Neuronal stem cell (in vitro differentiated cells): ENCODE measurements around the gene SLC7A5.

ENCODE experiments used
- DNase-seq: peaks from one replicate; pipeline ENCODE4 v3.0.0-alpha.2; 2013; ENCODE audit warnings: low spot score
- H2AFZ ChIP-seq: one replicate; pipeline ENCODE4 v1.6.1; 2013; ENCODE audit warnings: mild to moderate bottlenecking, low read length, inconsistent platforms
- H2AK5ac ChIP-seq: 2 replicates; pipeline ENCODE4 v1.6.1; 2013; ENCODE audit warnings: low read depth, mild to moderate bottlenecking, inconsistent platforms, low read length, moderate library complexity, mixed read lengths
- H2BK120ac ChIP-seq: 2 replicates; pipeline ENCODE4 v1.6.1; 2013; ENCODE audit warnings: low read depth, mild to moderate bottlenecking, inconsistent platforms, low read length, moderate library complexity, mixed read lengths
- H2BK12ac ChIP-seq: one replicate; pipeline ENCODE4 v1.6.1; 2013; ENCODE audit warnings: low read length, inconsistent platforms
- H2BK15ac ChIP-seq: 2 replicates; pipeline ENCODE4 v1.6.1; 2013; ENCODE audit warnings: mild to moderate bottlenecking, low read length, inconsistent platforms, mixed read lengths
- H2BK5ac ChIP-seq: one replicate; pipeline ENCODE4 v1.6.1; 2013; ENCODE audit warnings: inconsistent platforms, mild to moderate bottlenecking, low read length, moderate library complexity
- H3K14ac ChIP-seq: one replicate; pipeline ENCODE4 v1.6.1; 2013; ENCODE audit warnings: low read length, inconsistent platforms
- H3K18ac ChIP-seq: 2 replicates; pipeline ENCODE4 v1.6.1; 2013; ENCODE audit warnings: low read length, inconsistent platforms
- H3K23ac ChIP-seq: 2 replicates; pipeline ENCODE4 v1.6.1; 2013; ENCODE audit warnings: low read depth, mild to moderate bottlenecking, mixed read lengths, low read length, inconsistent platforms; ENCODE audit not compliant: poor library complexity
- H3K27ac ChIP-seq: replicated peaks from 3 replicates; pipeline ENCODE4 v1.5.1; 2013; ENCODE audit warnings: low read length, inconsistent platforms
- H3K27me3 ChIP-seq, 3 experiments: 2 replicates each; pipeline ENCODE4 v1.6.1; 2013; ENCODE audit warnings: low read length in 3 of 3, mild to moderate bottlenecking in 2 of 3, inconsistent platforms in 1 of 3, low read depth in 1 of 3, mixed read lengths in 1 of 3, moderate library complexity in 1 of 3; ENCODE audit not compliant: control insufficient read depth in 3 of 3, insufficient read depth in 3 of 3
- H3K36me3 ChIP-seq, 2 donors: replicated peaks in 1 of 2; 2 replicates each; pipeline ENCODE4 v1.6.1; 2013; ENCODE audit warnings: low read length in 2 of 2; ENCODE audit not compliant: control insufficient read depth in 2 of 2, insufficient read depth in 2 of 2
- H3K4ac ChIP-seq: 2 replicates; pipeline ENCODE4 v1.6.1; 2013; ENCODE audit warnings: inconsistent platforms, mild to moderate bottlenecking, low read length, moderate library complexity
- H3K4me1 ChIP-seq, 2 donors: 1 replicate in 1 of 2; 2 replicates in 1 of 2; pipeline ENCODE4 v1.6.1; 2013; ENCODE audit warnings: low read length in 2 of 2, low read depth in 1 of 2; ENCODE audit not compliant: control insufficient read depth in 2 of 2, insufficient read depth in 1 of 2
- H3K4me2 ChIP-seq: one replicate; pipeline ENCODE4 v1.6.1; 2013; ENCODE audit warnings: mild to moderate bottlenecking, low read length, inconsistent platforms; ENCODE audit not compliant: insufficient read depth, poor library complexity, severe bottlenecking
- H3K4me3 ChIP-seq, 2 donors: 2 replicates each; pipeline ENCODE4 v1.5.1; 2013; ENCODE audit warnings: low read length in 2 of 2, mild to moderate bottlenecking in 2 of 2, inconsistent platforms in 1 of 2, moderate library complexity in 1 of 2
- H3K79me1 ChIP-seq: one replicate; pipeline ENCODE4 v1.6.1; 2013; ENCODE audit warnings: low read depth, mild to moderate bottlenecking, inconsistent platforms, low read length, moderate library complexity
- H3K9ac ChIP-seq: one replicate; pipeline ENCODE4 v1.6.1; 2013; ENCODE audit warnings: mild to moderate bottlenecking, low read depth, low read length, inconsistent platforms; ENCODE audit not compliant: poor library complexity
- H3K9me3 ChIP-seq, 2 donors: replicated peaks in 1 of 2; 2 replicates each; pipeline versions ENCODE3 to v1.6.1; 2013; ENCODE audit warnings: low read length in 2 of 2, mild to moderate bottlenecking in 2 of 2, inconsistent platforms in 1 of 2, low read depth in 1 of 2, mixed read lengths in 1 of 2, moderate library complexity in 1 of 2; ENCODE audit not compliant: control insufficient read depth in 2 of 2, insufficient read depth in 1 of 2
- H4K8ac ChIP-seq: one replicate; pipeline ENCODE4 v1.6.1; 2013; ENCODE audit warnings: low read depth, mild to moderate bottlenecking, inconsistent platforms, low read length, moderate library complexity
- H4K91ac ChIP-seq: one replicate; pipeline ENCODE4 v1.6.1; 2013; ENCODE audit warnings: low read length, low read depth, mild to moderate bottlenecking, inconsistent platforms; ENCODE audit not compliant: poor library complexity
- WGBS, 2 donors: extraction: QIAGEN DNeasy Blood & Tissue Kit; methylation state at CpG; one replicate each; pipeline ENCODE4 v1.1.7; 2013; ENCODE audit warnings: missing lambda C conversion rate in 2 of 2, mixed read lengths in 1 of 2; ENCODE audit not compliant: insufficient read length in 2 of 2, insufficient replicate concordance in 1 of 2; ENCODE audit errors: extremely low coverage in 2 of 2; 5-methylcytosine and 5-hydroxymethylcytosine counted together

The SLC7A5 gene

DNA sequence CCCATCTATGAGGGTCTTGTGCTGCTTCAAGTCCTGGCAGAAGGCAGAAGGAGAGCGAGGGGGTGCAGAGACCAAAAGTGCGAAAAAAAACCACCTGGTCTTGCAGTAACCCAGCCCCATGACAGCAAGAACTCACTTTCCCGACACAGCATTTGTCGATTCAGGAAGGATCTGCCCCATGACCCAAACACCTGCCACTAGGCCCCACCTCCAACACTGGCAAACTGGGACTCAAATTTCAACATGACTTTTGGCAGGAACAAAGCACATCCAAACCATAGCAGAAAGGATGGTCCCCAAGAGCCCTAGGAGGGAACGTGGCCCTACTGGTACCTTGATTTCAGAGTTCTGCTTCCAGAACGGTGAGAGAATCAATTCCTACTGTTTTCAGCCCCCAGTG, 68.8 kb downstream of the SLC7A5 start:
- Histone ChIP-seq H3K9me3 (no peaks in the 10 kb centered on the region), H3K9ac (no peak overlapping the region), H2BK15ac (no peak overlapping the region), H3K4me2 (no peak overlapping the region), H3K4me3 (no peak overlapping the region), H2AK5ac (no peak overlapping the region), H3K4ac (no peak overlapping the region), H2BK5ac (no peak overlapping the region), H2BK12ac (no peak overlapping the region), H2BK120ac (no peak overlapping the region), H4K91ac (no peak overlapping the region), H3K14ac (no peak overlapping the region), H3K27ac (no peak overlapping the region), H2AFZ (no peak overlapping the region), H3K79me1 (no peaks in the 10 kb centered on the region), H3K36me3 (no peaks in the 10 kb centered on the region), H3K23ac (no peak overlapping the region), H4K8ac (no peak overlapping the region), H3K4me1 (no peaks in the 10 kb centered on the region), H3K27me3 (peaks cover 0 to 8% (median 0%) of the 10 kb centered on the region in 3 experiments), H3K18ac (no peak overlapping the region)
- no CpG with 5 or more reads among the region's 6 CpGs for WGBS, 2 donors
- no peak for DNase-seq

DNA sequence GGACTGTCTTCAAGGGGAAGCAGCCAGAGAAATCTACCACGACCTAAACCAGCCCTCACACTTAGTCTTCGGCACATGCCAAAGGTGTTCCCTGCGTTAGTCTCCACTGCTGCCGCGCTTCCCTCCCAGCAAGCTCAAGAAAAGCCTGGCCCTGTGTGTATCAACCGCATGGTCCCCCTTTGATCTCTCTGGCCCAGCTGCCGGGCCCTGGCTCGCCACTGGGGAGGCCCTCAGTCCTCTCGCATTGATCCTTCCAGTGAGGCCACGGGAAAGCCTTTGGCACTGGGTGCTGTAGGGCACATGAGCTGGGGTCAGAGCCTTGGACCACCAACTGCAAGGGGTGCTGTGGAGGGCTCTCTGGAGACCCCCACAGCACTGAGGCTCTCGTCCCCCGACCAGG, 74.0 kb downstream of the SLC7A5 start:
- Histone ChIP-seq H4K91ac (no peak overlapping the region), H2BK120ac (no peak overlapping the region), H3K23ac (no peak overlapping the region), H2AK5ac (no peak overlapping the region), H2AFZ (no peak overlapping the region), H3K36me3 (no peaks in the 10 kb centered on the region), H3K4me3 (no peak overlapping the region), H3K27me3 (peaks cover 0 to 3% (median 0%) of the 10 kb centered on the region in 3 experiments), H3K27ac (no peak overlapping the region), H2BK15ac (no peak overlapping the region), H3K18ac (no peak overlapping the region), H2BK5ac (no peak overlapping the region), H3K9ac (no peak overlapping the region), H3K4me2 (no peak overlapping the region), H3K14ac (no peak overlapping the region), H4K8ac (no peak overlapping the region), H3K79me1 (no peaks in the 10 kb centered on the region), H3K4me1 (peaks cover 0 to 7% of the 10 kb centered on the region in 2 donors), H2BK12ac (no peak overlapping the region), H3K4ac (no peak overlapping the region), H3K9me3 (no peaks in the 10 kb centered on the region)
- WGBS, 2 donors: no CpG with 5 or more reads among the region's 12 CpGs
- DNase-seq: no peak

DNA sequence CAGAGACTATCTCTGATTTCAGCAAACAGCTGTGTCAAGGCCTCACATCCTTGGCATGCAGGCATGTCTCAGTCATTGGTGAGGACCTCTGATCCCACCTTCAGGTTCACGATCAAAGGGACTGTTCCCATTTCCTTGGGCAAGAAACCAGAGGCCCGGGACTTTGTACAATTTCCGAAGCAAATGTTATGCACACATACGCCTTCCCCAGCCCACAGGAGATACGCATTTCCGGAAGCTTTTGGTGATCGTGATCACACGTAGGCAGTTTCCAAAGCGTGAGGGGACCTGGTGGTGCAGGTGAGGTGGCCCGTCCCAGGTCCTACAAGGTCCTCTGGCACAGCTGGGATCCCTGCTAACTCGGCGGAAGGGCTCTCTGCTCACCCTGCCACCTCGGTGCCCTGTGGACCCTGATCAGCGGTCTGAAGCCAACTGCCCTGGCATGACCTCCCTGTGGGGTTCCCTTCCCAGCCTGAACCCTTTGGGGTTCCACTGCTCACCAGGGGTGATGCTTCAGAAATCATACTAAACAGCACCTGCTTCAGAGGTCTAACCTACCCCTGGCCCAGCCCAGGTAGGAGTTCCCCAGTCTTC, 74.7 kb downstream of the SLC7A5 start:
- Histone ChIP-seq H3K23ac (no peak overlapping the region), H3K4ac (no peak overlapping the region), H4K91ac (no peak overlapping the region), H3K79me1 (no peaks in the 10 kb centered on the region), H2AK5ac (no peak overlapping the region), H3K4me2 (no peak overlapping the region), H3K14ac (no peak overlapping the region), H2BK12ac (no peak overlapping the region), H4K8ac (no peak overlapping the region), H3K9me3 (no peaks in the 10 kb centered on the region), H2BK15ac (no peak overlapping the region), H2BK120ac (no peak overlapping the region), H3K9ac (no peak overlapping the region), H3K36me3 (no peaks in the 10 kb centered on the region), H2BK5ac (no peak overlapping the region), H3K4me1 (peaks cover 0 to 7% of the 10 kb centered on the region in 2 donors), H3K18ac (no peak overlapping the region), H3K27ac (no peak overlapping the region), H3K4me3 (no peak overlapping the region), H3K27me3 (peaks cover 0 to 3% (median 0%) of the 10 kb centered on the region in 3 experiments), H2AFZ (no peak overlapping the region)
- no peak for DNase-seq
- WGBS, 2 donors: no CpG with 5 or more reads among the region's 14 CpGs

DNA sequence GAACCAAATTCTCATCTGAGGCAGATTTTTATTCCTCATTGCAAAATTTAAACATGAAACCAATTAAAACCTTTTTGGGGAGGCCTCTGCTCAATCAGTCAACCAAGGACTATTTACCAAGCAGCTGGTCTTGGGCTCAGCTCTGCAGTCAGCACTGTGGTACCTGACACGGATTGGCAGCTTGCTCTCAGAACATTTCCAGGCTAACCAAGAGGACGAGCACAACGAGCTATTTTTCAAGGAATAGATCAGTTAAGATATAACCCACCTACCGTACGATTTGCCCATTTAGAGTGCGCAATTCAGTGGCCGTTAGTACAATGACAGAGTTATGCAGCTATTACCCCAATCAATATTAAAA, 77.1 kb downstream of the SLC7A5 start:
- no peaks in the 10 kb centered on the region for H3K9me3 ChIP-seq
- peaks cover 0 to 3% (median 0%) of the 10 kb centered on the region in 3 experiments for H3K27me3 ChIP-seq
- no peak overlapping the region for H3K27ac ChIP-seq
- no peaks in the 10 kb centered on the region for H3K79me1 ChIP-seq
- H3K4me3 ChIP-seq: no peak overlapping the region
- H3K9ac ChIP-seq: no peak overlapping the region
- no peak overlapping the region for H2AFZ ChIP-seq
- no peaks in the 10 kb centered on the region for H3K36me3 ChIP-seq
- H2BK15ac ChIP-seq: no peak overlapping the region
- no peak overlapping the region for H3K18ac ChIP-seq
- H3K4ac ChIP-seq: no peak overlapping the region
- no peak overlapping the region for H3K4me2 ChIP-seq
- DNase-seq: no peak
- no peak overlapping the region for H2AK5ac ChIP-seq
- H2BK12ac ChIP-seq: no peak overlapping the region
- no peak overlapping the region for H2BK120ac ChIP-seq
- no peak overlapping the region for H4K8ac ChIP-seq
- H2BK5ac ChIP-seq: no peak overlapping the region
- H3K14ac ChIP-seq: no peak overlapping the region
- peaks cover 0 to 7% of the 10 kb centered on the region in 2 donors for H3K4me1 ChIP-seq
- H4K91ac ChIP-seq: no peak overlapping the region
- no CpG with 5 or more reads among the region's 7 CpGs for WGBS, 2 donors
- no peak overlapping the region for H3K23ac ChIP-seq
